Peyer's patch (tissue), 4 donors: Measurements from ENCODE around the gene KRT85.

Experiments used
- POLR2A ChIP-seq, 2 donors: fragments of 450-650 bp; IDR thresholded peaks; one replicate each; pipeline ENCODE4 v1.5.1; 2017; ENCODE audit warnings: antibody characterized with exemption in 2 of 2, mild to moderate bottlenecking in 2 of 2, moderate library complexity in 2 of 2
- TF ChIP-seq, protein P1 (sequence below), 6 experiments: fragments of 450-650 bp in 4 of 6; fragments of 200-600 bp in 2 of 6; sonication (generic) in 1 of 6; IDR thresholded peaks; one replicate each; pipeline ENCODE4 v1.5.1; 2017 to 2019; ENCODE audit warnings: antibody characterized with exemption in 6 of 6, mild to moderate bottlenecking in 3 of 6, moderate library complexity in 1 of 6

DNA sequence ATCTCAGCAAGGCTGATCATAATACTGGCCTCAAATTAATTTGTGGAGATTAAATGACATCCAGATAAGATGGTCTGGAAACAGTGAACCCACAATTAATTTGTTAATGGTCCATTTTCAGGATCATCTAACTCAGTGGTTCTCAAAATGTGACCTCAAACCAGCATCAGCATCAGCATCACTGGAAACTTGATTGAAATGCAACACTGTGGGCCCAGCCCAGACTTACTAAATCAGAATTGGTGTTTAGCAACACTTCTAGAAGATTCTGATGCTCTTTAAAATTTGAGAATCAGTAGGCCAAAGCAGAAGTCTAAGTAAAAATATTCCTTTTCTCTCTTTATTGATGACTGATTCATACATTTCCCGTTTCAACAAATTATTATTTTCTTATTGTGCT is 49.5 kb upstream of the KRT85 start:
- TF ChIP-seq, protein P1, sequence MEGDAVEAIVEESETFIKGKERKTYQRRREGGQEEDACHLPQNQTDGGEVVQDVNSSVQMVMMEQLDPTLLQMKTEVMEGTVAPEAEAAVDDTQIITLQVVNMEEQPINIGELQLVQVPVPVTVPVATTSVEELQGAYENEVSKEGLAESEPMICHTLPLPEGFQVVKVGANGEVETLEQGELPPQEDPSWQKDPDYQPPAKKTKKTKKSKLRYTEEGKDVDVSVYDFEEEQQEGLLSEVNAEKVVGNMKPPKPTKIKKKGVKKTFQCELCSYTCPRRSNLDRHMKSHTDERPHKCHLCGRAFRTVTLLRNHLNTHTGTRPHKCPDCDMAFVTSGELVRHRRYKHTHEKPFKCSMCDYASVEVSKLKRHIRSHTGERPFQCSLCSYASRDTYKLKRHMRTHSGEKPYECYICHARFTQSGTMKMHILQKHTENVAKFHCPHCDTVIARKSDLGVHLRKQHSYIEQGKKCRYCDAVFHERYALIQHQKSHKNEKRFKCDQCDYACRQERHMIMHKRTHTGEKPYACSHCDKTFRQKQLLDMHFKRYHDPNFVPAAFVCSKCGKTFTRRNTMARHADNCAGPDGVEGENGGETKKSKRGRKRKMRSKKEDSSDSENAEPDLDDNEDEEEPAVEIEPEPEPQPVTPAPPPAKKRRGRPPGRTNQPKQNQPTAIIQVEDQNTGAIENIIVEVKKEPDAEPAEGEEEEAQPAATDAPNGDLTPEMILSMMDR (IDR thresholded peaks at IDR 0.05): no peak
- no peak for TF ChIP-seq POLR2A (IDR thresholded peaks at IDR 0.05)
